Measurements from ENCODE around the gene PIK3R1. TPM values are rescaled to one million over a fixed set of nuclear protein-coding genes. Genes with fewer than 3 reads are reported as not detected.

The PIK3R1 gene
- total and polyA plus RNA-seq, 2 of the 4 experiments (the other 2 are of a cell fraction), result 2.4 to 9.3 TPM

GRCh38 chr5:68216245-68217046 is 890 bp downstream of the PIK3R1 start:
- peak overlapping the region; percentile 87 for H3K27ac ChIP-seq (ENCODE audit: insufficient read depth, low read length)
- no peaks in the 10 kb centered on the region for H3K9me1 ChIP-seq (ENCODE audit: insufficient read depth, low read length)
- peak overlapping the region; percentile 97 for H3K4me2 ChIP-seq (ENCODE audit: low read depth, low read length)
- BruUV-seq (replicated peaks), result no TSS peak
- no peaks in the 10 kb centered on the region for H3K36me3 ChIP-seq (ENCODE audit: control insufficient read depth, insufficient read depth, low read length)
- H3K18ac ChIP-seq (ENCODE audit: low read depth, low read length), result peak overlapping the region; percentile 33
- peak overlapping the region; percentile 83 for H3K4me3 ChIP-seq (ENCODE audit: insufficient read depth, low read depth, low read length)
- H4K8ac ChIP-seq (ENCODE audit: low read depth in 2 of 2, low read length in 2 of 2), result peak overlapping the region in 1 of 2 experiments; percentile 31; a peak in 1 of 4 replicates
- H2AK5ac ChIP-seq (ENCODE audit: low read depth, low read length), result no peak overlapping the region
- 6% methylated on average over 13 of the region's 49 CpGs; no CpG with 5 or more reads in 1 of the 2 experiments for WGBS, 2 experiments (ENCODE audit: extremely low coverage in 2 of 2, insufficient read length in 1 of 2)
- peak overlapping the region; percentile 24; the same call in 1 of the 2 replicates for H4K91ac ChIP-seq (ENCODE audit: insufficient read depth, low read depth, low read length)
- no peaks in the 10 kb centered on the region for H3K27me3 ChIP-seq (ENCODE audit: control insufficient read depth, insufficient read depth, low read length)
- peak overlapping the region; percentile 53 for H3K4ac ChIP-seq (ENCODE audit: low read depth, low read length)
- H3K14ac ChIP-seq (replicated peaks; ENCODE audit: low read depth, low read length), result peak overlapping the region; percentile 87
- H2BK5ac ChIP-seq (ENCODE audit: low read depth, low read length, poor library complexity, severe bottlenecking), result peak overlapping the region; percentile 74
- 0 out of 2 replicates have a peak, but pooled peaks cover 2% of the 10 kb centered on the region for H3K9me3 ChIP-seq (ENCODE audit: control insufficient read depth, insufficient read depth, low read length)
- H2BK20ac ChIP-seq (ENCODE audit: low read depth, low read length), result no peak overlapping the region
- peak overlapping the region; percentile 13; the same call in 1 of the 2 replicates for H4K5ac ChIP-seq (ENCODE audit: low read depth, low read length)
- H3K79me1 ChIP-seq (ENCODE audit: low read depth in 1 of 2, low read length in 2 of 2), result peaks cover 17 to 32% of the 10 kb centered on the region in 2 experiments
- H3K9ac ChIP-seq (ENCODE audit: low read depth, low read length), result peak overlapping the region; percentile 84
- dilution Hi-C loops (cut with HindIII; ENCODE audit: low sequenced_read_pairs, unreplicated experiment) (no loop called here), intact Hi-C loops (cut with micrococcal nuclease) (loop anchor here (5.0 to 10.0 kb wide), 3 partner anchors 36 to 242 kb away; no protein-coding TSS in a partner anchor), in situ Hi-C loops (cut with MboI; ENCODE audit: low sequenced_read_pairs) (no loop called here)
- peak overlapping the region; percentile 96 for H2AFZ ChIP-seq (replicated peaks; ENCODE audit: low read length, poor library complexity)
- H3K56ac ChIP-seq (ENCODE audit: extremely low read depth, insufficient read depth, low read length), result peak overlapping the region; percentile 63; the same call in 1 of the 2 replicates
- H3K4me1 ChIP-seq (ENCODE audit: control insufficient read depth, insufficient read depth, low read length), result peaks cover 2% of the 10 kb centered on the region; the same call in 1 of the 2 replicates
- H2BK120ac ChIP-seq (ENCODE audit: low read depth, low read length), result peak overlapping the region; percentile 27
- CTCF ChIA-PET, result interaction anchor here (0.8 to 0.9 kb wide), 2 partner anchors 24 to 209 kb away, joined by 3 to 4 read pairs; no protein-coding TSS in a partner anchor
- H4K20me1 ChIP-seq (ENCODE audit: insufficient read depth, low read length), result peaks cover 12% of the 10 kb centered on the region; the same call in 1 of the 2 replicates
- peak overlapping the region; percentile 96 for H3K23ac ChIP-seq (ENCODE audit: low read depth, low read length)
- TF ChIP-seq, protein P1, sequence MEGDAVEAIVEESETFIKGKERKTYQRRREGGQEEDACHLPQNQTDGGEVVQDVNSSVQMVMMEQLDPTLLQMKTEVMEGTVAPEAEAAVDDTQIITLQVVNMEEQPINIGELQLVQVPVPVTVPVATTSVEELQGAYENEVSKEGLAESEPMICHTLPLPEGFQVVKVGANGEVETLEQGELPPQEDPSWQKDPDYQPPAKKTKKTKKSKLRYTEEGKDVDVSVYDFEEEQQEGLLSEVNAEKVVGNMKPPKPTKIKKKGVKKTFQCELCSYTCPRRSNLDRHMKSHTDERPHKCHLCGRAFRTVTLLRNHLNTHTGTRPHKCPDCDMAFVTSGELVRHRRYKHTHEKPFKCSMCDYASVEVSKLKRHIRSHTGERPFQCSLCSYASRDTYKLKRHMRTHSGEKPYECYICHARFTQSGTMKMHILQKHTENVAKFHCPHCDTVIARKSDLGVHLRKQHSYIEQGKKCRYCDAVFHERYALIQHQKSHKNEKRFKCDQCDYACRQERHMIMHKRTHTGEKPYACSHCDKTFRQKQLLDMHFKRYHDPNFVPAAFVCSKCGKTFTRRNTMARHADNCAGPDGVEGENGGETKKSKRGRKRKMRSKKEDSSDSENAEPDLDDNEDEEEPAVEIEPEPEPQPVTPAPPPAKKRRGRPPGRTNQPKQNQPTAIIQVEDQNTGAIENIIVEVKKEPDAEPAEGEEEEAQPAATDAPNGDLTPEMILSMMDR (conservative IDR thresholded peaks at IDR 0.05; ENCODE audit: low read depth, low read length), result no peak
- DNase-seq, result peak; percentile 27
- no peak overlapping the region for H2BK15ac ChIP-seq (ENCODE audit: low read depth, low read length)
- POLR2A ChIA-PET (ENCODE audit: unreplicated experiment), result interaction anchor here (0.6 kb wide), 1 partner anchor 925 kb away, joined by 3 read pairs; no protein-coding TSS in a partner anchor
- H2AK9ac ChIP-seq (replicated peaks; ENCODE audit: low read depth, low read length, poor library complexity), result peak overlapping the region; percentile 94
- peak; percentile 9 for ATAC-seq (ENCODE audit: low read depth)
